GM11168 (cell line): ENCODE data around the gene PPDPF.

Experiments used
- in situ Hi-C: fragments of 300-500 bp; cut with MboI; formaldehyde crosslinking; loops from one replicate; pipeline ENCODE4 v1.12.0; 2022; ENCODE audit warnings: low sequenced_read_pairs; ENCODE audit not compliant: unreplicated experiment

Gene PPDPF

GRCh38 chr20:63547725-63548480 is 27.3 kb downstream of the PPDPF start, which contains the start of gene SRMS:
Gene SRMS (minus strand): TSS chr20:63547749. CDS start chr20:63547463, 286 bp downstream.
- in situ Hi-C loops = no loop called here

GRCh38 chr20:63548542-63548941 is 28.0 kb downstream of the PPDPF start:
- in situ Hi-C loops = no loop called here

GRCh38 chr20:63549019-63549418 is 28.5 kb downstream of the PPDPF start:
- in situ Hi-C loops = no loop called here

GRCh38 chr20:63549679-63550282 is 29.2 kb downstream of the PPDPF start:
- in situ Hi-C loops = loop anchor here (10.0 kb wide), 1 partner anchor 305 kb away; no protein-coding TSS in a partner anchor

- in situ Hi-C loops = loop anchor here (10.0 kb wide), 1 partner anchor 304 kb away; no protein-coding TSS in a partner anchor
Measured at GRCh38 chr20:63551068-63551467, 30.5 kb downstream of the PPDPF start.

GRCh38 chr20:63552481-63553249 is 32.1 kb downstream of the PPDPF start:
- in situ Hi-C loops = loop anchor here (10.0 kb wide), 1 partner anchor 302 kb away; no protein-coding TSS in a partner anchor

GRCh38 chr20:63553251-63553932 is 32.8 kb downstream of the PPDPF start:
- in situ Hi-C loops = loop anchor here (10.0 kb wide), 1 partner anchor 301 kb away; no protein-coding TSS in a partner anchor

- in situ Hi-C loops = loop anchor here (10.0 kb wide), 1 partner anchor 301 kb away; no protein-coding TSS in a partner anchor
Measured at GRCh38 chr20:63553933-63554290, 33.3 kb downstream of the PPDPF start, which contains the start of gene FNDC11. Gene FNDC11 (plus strand): TSS chr20:63554159. CDS start chr20:63555664, 1,505 bp downstream.

GRCh38 chr20:63554361-63555278 is 34.1 kb downstream of the PPDPF start:
- in situ Hi-C loops = loop anchor here (10.0 kb wide), 1 partner anchor 300 kb away; no protein-coding TSS in a partner anchor

- in situ Hi-C loops = loop anchor here (10.0 kb wide), 1 partner anchor 299 kb away; no protein-coding TSS in a partner anchor
Measured at GRCh38 chr20:63555661-63556381, 35.3 kb downstream of the PPDPF start.

GRCh38 chr20:63556873-63557478 is 36.4 kb downstream of the PPDPF start:
- in situ Hi-C loops = loop anchor here (10.0 kb wide), 1 partner anchor 298 kb away; no protein-coding TSS in a partner anchor

GRCh38 chr20:63557481-63557891 is 36.9 kb downstream of the PPDPF start:
- in situ Hi-C loops = loop anchor here (10.0 kb wide), 1 partner anchor 297 kb away; no protein-coding TSS in a partner anchor

GRCh38 chr20:63558804-63559484 is 38.4 kb downstream of the PPDPF start:
- in situ Hi-C loops = loop anchor here (10.0 kb wide), 1 partner anchor 296 kb away; no protein-coding TSS in a partner anchor

GRCh38 chr20:63559485-63560332 is 39.1 kb downstream of the PPDPF start:
- in situ Hi-C loops = loop anchor here (10.0 kb wide), 1 partner anchor 295 kb away; no protein-coding TSS in a partner anchor

- in situ Hi-C loops = no loop called here
Measured at GRCh38 chr20:63560333-63560805, 39.8 kb downstream of the PPDPF start.
